H9 (cell line): ENCODE data around the gene DAZAP2. TPM values are rescaled to one million over a fixed set of nuclear protein-coding genes. Genes with fewer than 3 reads are reported as not detected.

Experiments used
- DNase-seq: peaks from one replicate; pipeline ENCODE4 v3.0.0-alpha.2; 2017
- H2AFZ ChIP-seq: one replicate; pipeline ENCODE4 v1.6.1; 2013; ENCODE audit warnings: mild to moderate bottlenecking, low read length, control low read depth, moderate library complexity
- H2AK5ac ChIP-seq: 2 replicates; pipeline ENCODE4 v1.6.1; 2013; ENCODE audit warnings: low read length, control low read depth, mixed read lengths; ENCODE audit not compliant: insufficient read length
- H2BK120ac ChIP-seq: one replicate; pipeline ENCODE4 v1.6.1; 2013; ENCODE audit warnings: low read depth, mild to moderate bottlenecking, low read length, control low read depth, inconsistent platforms; ENCODE audit not compliant: poor library complexity, severe bottlenecking
- H2BK12ac ChIP-seq: 2 replicates; pipeline ENCODE4 v1.6.1; 2013; ENCODE audit warnings: low read length, control low read depth, mixed read lengths, low read depth; ENCODE audit not compliant: insufficient read length
- H2BK15ac ChIP-seq: 2 replicates; pipeline ENCODE4 v1.6.1; 2013; ENCODE audit warnings: low read depth, low read length, control low read depth
- H2BK20ac ChIP-seq: one replicate; pipeline ENCODE4 v1.6.1; 2013; ENCODE audit warnings: low read depth, mild to moderate bottlenecking, low read length, control low read depth, inconsistent platforms; ENCODE audit not compliant: poor library complexity, severe bottlenecking
- H2BK5ac ChIP-seq: 2 replicates; pipeline ENCODE4 v1.6.1; 2013; ENCODE audit warnings: low read length, control low read depth, mixed read lengths; ENCODE audit not compliant: insufficient read length
- H3K14ac ChIP-seq: 2 replicates; pipeline ENCODE4 v1.6.1; 2013; ENCODE audit warnings: low read length, control low read depth; ENCODE audit not compliant: insufficient read depth
- H3K18ac ChIP-seq: 2 replicates; pipeline ENCODE4 v1.6.1; 2013; ENCODE audit warnings: low read depth, mild to moderate bottlenecking, mixed read lengths, low read length, control low read depth; ENCODE audit not compliant: insufficient read length
- H3K23ac ChIP-seq: 2 replicates; pipeline ENCODE4 v1.6.1; 2013; ENCODE audit warnings: low read length, control low read depth, mixed read lengths, low read depth; ENCODE audit not compliant: insufficient read length
- H3K23me2 ChIP-seq: 2 replicates; pipeline ENCODE4 v1.6.1; 2013; ENCODE audit warnings: low read depth, mild to moderate bottlenecking, mixed read lengths, low read length, control low read depth; ENCODE audit not compliant: insufficient read length, poor library complexity, severe bottlenecking
- H3K27ac ChIP-seq: 2 replicates; pipeline ENCODE4 v1.5.1; 2013; ENCODE audit warnings: low read length, control low read depth, mixed read lengths, low read depth; ENCODE audit not compliant: insufficient read length
- H3K27me3 ChIP-seq: 2 replicates; pipeline ENCODE4 v1.6.1; 2013; ENCODE audit warnings: low read length, control low read depth, inconsistent platforms; ENCODE audit not compliant: insufficient read depth
- H3K4ac ChIP-seq: 2 replicates; pipeline ENCODE4 v1.6.1; 2013; ENCODE audit warnings: low read depth, mild to moderate bottlenecking, control low read depth, inconsistent platforms, low read length, moderate library complexity
- H3K4me1 ChIP-seq: 2 replicates; pipeline ENCODE4 v1.6.1; 2013; ENCODE audit warnings: low read length, control low read depth, inconsistent platforms; ENCODE audit not compliant: insufficient read depth
- H3K4me2 ChIP-seq: 2 replicates; pipeline ENCODE4 v1.6.1; 2013; ENCODE audit warnings: low read length, control low read depth, mixed read lengths; ENCODE audit not compliant: insufficient read length, insufficient read depth
- H3K56ac ChIP-seq: 2 replicates; pipeline ENCODE4 v1.6.1; 2013; ENCODE audit warnings: low read depth, mild to moderate bottlenecking, mixed read lengths, low read length, control low read depth; ENCODE audit not compliant: insufficient read length
- H3K79me1 ChIP-seq: 2 replicates; pipeline ENCODE4 v1.6.1; 2013; ENCODE audit warnings: low read depth, mild to moderate bottlenecking, moderate library complexity, low read length, control low read depth, inconsistent platforms; ENCODE audit not compliant: insufficient read depth, poor library complexity, severe bottlenecking
- H3K79me2 ChIP-seq: 2 replicates; pipeline ENCODE4 v1.6.1; 2013; ENCODE audit warnings: low read length, control low read depth, inconsistent platforms; ENCODE audit not compliant: insufficient read depth
- H3K9ac ChIP-seq: 2 replicates; pipeline ENCODE4 v1.6.1; 2013; ENCODE audit warnings: low read length, control low read depth, mixed read lengths; ENCODE audit not compliant: insufficient read length; ENCODE audit errors: extremely low read depth
- H3K9me3 ChIP-seq: one replicate; pipeline ENCODE4 v1.6.1; 2013; ENCODE audit warnings: low read depth, low read length, inconsistent platforms; ENCODE audit not compliant: control insufficient read depth
- H3T11ph ChIP-seq: one replicate; pipeline ENCODE4 v1.6.1; 2013; ENCODE audit warnings: mild to moderate bottlenecking, low read length, control low read depth, inconsistent platforms
- H4K20me1 ChIP-seq: one replicate; pipeline ENCODE4 v1.6.1; 2013; ENCODE audit not compliant: control insufficient read depth, insufficient read length, insufficient read depth
- H4K5ac ChIP-seq: 2 replicates; pipeline ENCODE4 v1.6.1; 2013; ENCODE audit warnings: low read depth, mild to moderate bottlenecking, mixed read lengths, low read length, control low read depth; ENCODE audit not compliant: insufficient read length
- H4K8ac ChIP-seq: replicated peaks from 2 replicates; pipeline ENCODE4 v1.6.1; 2013; ENCODE audit warnings: low read length, control low read depth, mixed read lengths, low read depth; ENCODE audit not compliant: insufficient read length
- H4K91ac ChIP-seq: 2 replicates; pipeline ENCODE4 v1.6.1; 2013; ENCODE audit warnings: low read depth, mild to moderate bottlenecking, moderate library complexity, mixed read lengths, low read length, control low read depth; ENCODE audit not compliant: insufficient read length
- H3K27ac Mint-ChIP-seq, 3 experiments: 2 replicates in 2 of 3; 3 replicates in 1 of 3; pipeline ENCODE4 v1.8.0; 2020 to 2021; ENCODE audit warnings: mixed read lengths in 3 of 3, mild to moderate bottlenecking in 1 of 3, moderate library complexity in 1 of 3
- H3K27me3 Mint-ChIP-seq: 2 replicates; pipeline ENCODE4 v1.8.0; 2021; ENCODE audit warnings: low read depth, mild to moderate bottlenecking, moderate library complexity, mixed read lengths
- H3K36me3 Mint-ChIP-seq, 3 experiments: 2 replicates in 2 of 3; 3 replicates in 1 of 3; pipeline ENCODE4 v1.8.0; 2020 to 2021; ENCODE audit warnings: low read depth in 3 of 3, mixed read lengths in 3 of 3; ENCODE audit not compliant: insufficient read depth in 1 of 3
- H3K4me1 Mint-ChIP-seq, 2 experiments: 2 replicates each; pipeline ENCODE4 v1.8.0; 2020; ENCODE audit warnings: mixed read lengths in 2 of 2
- H3K4me3 Mint-ChIP-seq, 2 experiments: 2 replicates in 1 of 2; 3 replicates in 1 of 2; pipeline ENCODE4 v1.8.0; 2020 to 2021; ENCODE audit warnings: mild to moderate bottlenecking in 2 of 2, mixed read lengths in 2 of 2, moderate library complexity in 1 of 2
- H3K9me3 Mint-ChIP-seq, 2 experiments: 2 replicates in 1 of 2; 3 replicates in 1 of 2; pipeline ENCODE4 v1.8.0; 2020; ENCODE audit warnings: mild to moderate bottlenecking in 2 of 2, mixed read lengths in 2 of 2, moderate library complexity in 1 of 2
- WGBS: extraction: QIAGEN DNeasy Blood & Tissue Kit; methylation state at CpG from one replicate; pipeline ENCODE4 v1.1.7; 2013; ENCODE audit warnings: missing lambda C conversion rate, low lambda C conversion rate, mixed read lengths; ENCODE audit not compliant: insufficient read length; ENCODE audit errors: extremely low coverage; 5-methylcytosine and 5-hydroxymethylcytosine counted together
- total RNA-seq: library from RNA; stranded (reverse); gene quantifications from 2 replicates; pipeline ENCODE4 v1.2.1, GENCODE V29; 2021
- TF ChIP-seq, protein P1 (sequence below): fragments of 200-600 bp; sonication (generic); conservative IDR thresholded peaks from 3 replicates; pipeline ENCODE4 v1.8.0; 2021; ENCODE audit warnings: antibody characterized with exemption, mild to moderate bottlenecking

Gene DAZAP2
- total RNA-seq, 1 experiment from 2014 or later = 23.6 TPM

DNA sequence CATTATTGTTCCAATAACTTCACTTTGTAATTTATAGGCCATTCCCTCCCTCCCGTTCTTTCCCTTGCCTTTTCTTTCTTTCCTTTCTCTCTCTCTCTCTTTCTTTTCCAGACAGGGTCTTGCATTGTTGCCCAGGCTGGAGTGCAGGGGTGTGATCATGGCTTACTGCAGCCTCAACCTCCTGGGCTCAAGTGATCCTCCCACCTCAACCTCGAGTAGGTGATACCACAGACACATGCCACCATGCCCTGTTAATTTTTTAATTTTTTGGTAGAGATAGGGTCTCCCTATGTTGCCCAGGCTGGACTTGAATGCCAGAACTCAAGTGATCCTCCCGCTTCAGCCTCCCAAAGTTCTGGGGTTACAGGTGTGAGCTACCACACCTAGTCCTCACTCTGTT lies 14.0 kb upstream of the DAZAP2 start:
- Histone ChIP-seq H3K23ac (no peak overlapping the region), H3K56ac (no peak overlapping the region), H2AFZ (no peak overlapping the region), H3T11ph (no peak overlapping the region), H4K8ac (no peak overlapping the region), H3K27me3 (no peaks in the 10 kb centered on the region), H3K9ac (no peak overlapping the region), H4K5ac (no peak overlapping the region), H3K79me1 (no peaks in the 10 kb centered on the region), H2BK15ac (no peak overlapping the region), H4K20me1 (no peaks in the 10 kb centered on the region), H3K79me2 (no peaks in the 10 kb centered on the region), H3K4ac (no peak overlapping the region), H3K4me1 (no peaks in the 10 kb centered on the region), H2BK12ac (no peak overlapping the region), H2BK5ac (no peak overlapping the region), H3K14ac (no peak overlapping the region), H3K4me2 (no peak overlapping the region), H2BK20ac (no peak overlapping the region), H2BK120ac (no peak overlapping the region), H2AK5ac (no peak overlapping the region), H3K23me2 (no peaks in the 10 kb centered on the region), H3K18ac (no peak overlapping the region), H3K9me3 (no peaks in the 10 kb centered on the region), H3K27ac (no peak overlapping the region), H4K91ac (no peak overlapping the region)
- WGBS = no CpG with 5 or more reads among the region's 3 CpGs
- no peak overlapping the region for H3K27ac Mint-ChIP-seq
- TF ChIP-seq, protein P1, sequence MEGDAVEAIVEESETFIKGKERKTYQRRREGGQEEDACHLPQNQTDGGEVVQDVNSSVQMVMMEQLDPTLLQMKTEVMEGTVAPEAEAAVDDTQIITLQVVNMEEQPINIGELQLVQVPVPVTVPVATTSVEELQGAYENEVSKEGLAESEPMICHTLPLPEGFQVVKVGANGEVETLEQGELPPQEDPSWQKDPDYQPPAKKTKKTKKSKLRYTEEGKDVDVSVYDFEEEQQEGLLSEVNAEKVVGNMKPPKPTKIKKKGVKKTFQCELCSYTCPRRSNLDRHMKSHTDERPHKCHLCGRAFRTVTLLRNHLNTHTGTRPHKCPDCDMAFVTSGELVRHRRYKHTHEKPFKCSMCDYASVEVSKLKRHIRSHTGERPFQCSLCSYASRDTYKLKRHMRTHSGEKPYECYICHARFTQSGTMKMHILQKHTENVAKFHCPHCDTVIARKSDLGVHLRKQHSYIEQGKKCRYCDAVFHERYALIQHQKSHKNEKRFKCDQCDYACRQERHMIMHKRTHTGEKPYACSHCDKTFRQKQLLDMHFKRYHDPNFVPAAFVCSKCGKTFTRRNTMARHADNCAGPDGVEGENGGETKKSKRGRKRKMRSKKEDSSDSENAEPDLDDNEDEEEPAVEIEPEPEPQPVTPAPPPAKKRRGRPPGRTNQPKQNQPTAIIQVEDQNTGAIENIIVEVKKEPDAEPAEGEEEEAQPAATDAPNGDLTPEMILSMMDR = no peak
- no peaks in the 10 kb centered on the region for H3K27me3 Mint-ChIP-seq
- H3K4me1 Mint-ChIP-seq = 0 out of 4 replicates have a peak, but pooled peaks cover 0 to 2% of the 10 kb centered on the region in 2 experiments
- no peak overlapping the region for H3K4me3 Mint-ChIP-seq
- no peaks in the 10 kb centered on the region for H3K9me3 Mint-ChIP-seq
- no peak for DNase-seq
- H3K36me3 Mint-ChIP-seq = peaks cover 0 to 7% (median 2%) of the 10 kb centered on the region in 3 experiments; a peak in 4 of 7 replicates
